ENCODE data around the gene PLIN3.
A peak's percentile ranks its signal among the peaks of the same experiment; 100 is the strongest.
"Not testable (repeated sequence)": the region's sequence is repeated elsewhere in the genome, so short reads cannot be mapped to it uniquely, and the experiment has no call there.

PLIN3 gene

DNA sequence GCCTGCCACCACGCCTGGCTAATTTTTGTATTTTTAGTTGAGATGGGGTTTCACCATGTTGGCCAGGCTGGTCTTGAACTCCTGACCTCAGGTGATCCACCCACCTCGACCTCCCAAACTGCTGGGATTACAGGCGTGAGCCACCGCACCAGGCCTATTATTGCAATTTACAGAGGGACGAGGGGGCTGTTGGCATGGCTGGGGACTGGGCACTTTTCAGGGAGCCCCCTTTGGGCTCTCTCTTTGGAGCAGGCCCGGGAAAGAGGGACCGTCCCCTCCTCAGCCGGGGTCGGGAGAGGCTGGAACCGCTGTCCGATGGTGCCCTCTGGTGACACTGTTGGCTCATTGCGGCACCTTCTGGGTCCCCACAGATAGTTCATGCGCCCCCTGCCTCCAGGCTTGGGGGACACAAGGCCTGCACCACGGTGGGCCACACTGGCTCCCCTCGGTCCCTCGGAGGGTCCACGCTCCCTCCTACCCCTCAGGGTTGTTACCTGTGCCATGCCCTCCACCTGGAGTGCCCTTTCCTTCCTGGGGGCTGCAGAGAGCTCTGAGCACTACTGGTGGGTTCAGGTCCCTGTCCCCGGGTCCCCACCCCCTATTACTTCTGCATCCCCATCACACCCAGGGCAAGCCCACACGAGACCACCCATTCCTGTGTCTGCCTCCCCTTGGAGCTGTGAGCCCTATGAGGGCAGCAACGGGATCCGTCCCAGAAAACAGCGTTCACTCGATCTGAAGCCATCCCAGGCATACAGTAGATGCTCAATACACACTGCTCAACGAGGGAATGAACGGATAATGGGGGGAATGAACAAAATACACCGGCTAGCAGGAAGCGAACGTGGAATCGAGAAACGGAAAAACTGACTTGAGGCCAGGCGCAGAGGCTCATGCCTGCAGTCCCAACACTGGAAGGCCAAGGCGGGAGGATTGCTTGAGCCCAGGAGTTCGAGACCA is 63.5 kb downstream of the PLIN3 start:
- DNase-seq (ENCODE audit: low read depth), result no peak
- TF ChIP-seq, protein P1, sequence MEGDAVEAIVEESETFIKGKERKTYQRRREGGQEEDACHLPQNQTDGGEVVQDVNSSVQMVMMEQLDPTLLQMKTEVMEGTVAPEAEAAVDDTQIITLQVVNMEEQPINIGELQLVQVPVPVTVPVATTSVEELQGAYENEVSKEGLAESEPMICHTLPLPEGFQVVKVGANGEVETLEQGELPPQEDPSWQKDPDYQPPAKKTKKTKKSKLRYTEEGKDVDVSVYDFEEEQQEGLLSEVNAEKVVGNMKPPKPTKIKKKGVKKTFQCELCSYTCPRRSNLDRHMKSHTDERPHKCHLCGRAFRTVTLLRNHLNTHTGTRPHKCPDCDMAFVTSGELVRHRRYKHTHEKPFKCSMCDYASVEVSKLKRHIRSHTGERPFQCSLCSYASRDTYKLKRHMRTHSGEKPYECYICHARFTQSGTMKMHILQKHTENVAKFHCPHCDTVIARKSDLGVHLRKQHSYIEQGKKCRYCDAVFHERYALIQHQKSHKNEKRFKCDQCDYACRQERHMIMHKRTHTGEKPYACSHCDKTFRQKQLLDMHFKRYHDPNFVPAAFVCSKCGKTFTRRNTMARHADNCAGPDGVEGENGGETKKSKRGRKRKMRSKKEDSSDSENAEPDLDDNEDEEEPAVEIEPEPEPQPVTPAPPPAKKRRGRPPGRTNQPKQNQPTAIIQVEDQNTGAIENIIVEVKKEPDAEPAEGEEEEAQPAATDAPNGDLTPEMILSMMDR (IDR thresholded peaks at IDR 0.05; ENCODE audit: control insufficient read depth, insufficient read depth, low read depth, low read length, missing control alignments), result peak; percentile 80
- no peak overlapping the region for H3K4me3 ChIP-seq (ENCODE audit: control insufficient read depth, low read depth, low read length)

GRCh38 chr19:4802711-4803110 is 64.8 kb downstream of the PLIN3 start:
- H3K4me3 ChIP-seq (ENCODE audit: control insufficient read depth, low read depth, low read length), result no peak overlapping the region
- DNase-seq (ENCODE audit: low read depth), result no peak
- TF ChIP-seq, protein P1 (IDR thresholded peaks at IDR 0.05; ENCODE audit: control insufficient read depth, insufficient read depth, low read depth, low read length, missing control alignments), result no peak

DNA sequence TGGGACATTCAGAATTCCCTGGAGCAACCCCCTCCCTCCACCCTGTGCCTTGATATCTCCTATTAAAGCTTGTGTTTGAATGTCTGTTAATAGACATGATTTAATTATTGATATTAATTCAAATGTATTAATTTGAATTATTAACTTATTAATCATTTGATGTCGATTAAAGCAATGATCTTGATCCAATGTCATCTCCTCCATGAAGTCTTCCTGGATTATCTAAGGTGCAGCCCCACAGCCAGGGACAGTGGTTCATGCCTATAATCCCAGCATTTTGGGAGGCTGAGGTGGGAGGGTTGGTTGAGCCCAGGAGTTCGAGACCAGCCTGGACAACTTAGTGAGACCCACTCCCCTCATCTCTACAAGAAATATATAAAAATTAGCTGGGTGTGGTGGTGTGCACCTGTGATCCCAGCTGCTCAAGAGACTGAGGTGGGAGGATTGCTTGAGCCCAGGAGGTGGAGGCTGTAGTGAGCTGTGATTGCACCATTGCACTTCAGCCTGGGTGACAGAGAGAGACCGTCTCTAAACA is 66.3 kb downstream of the PLIN3 start:
- TF ChIP-seq, protein P1 (IDR thresholded peaks at IDR 0.05; ENCODE audit: control insufficient read depth, insufficient read depth, low read depth, low read length, missing control alignments), result no peak
- no peak overlapping the region for H3K4me3 ChIP-seq (ENCODE audit: control insufficient read depth, low read depth, low read length)
- no peak for DNase-seq (ENCODE audit: low read depth)

DNA sequence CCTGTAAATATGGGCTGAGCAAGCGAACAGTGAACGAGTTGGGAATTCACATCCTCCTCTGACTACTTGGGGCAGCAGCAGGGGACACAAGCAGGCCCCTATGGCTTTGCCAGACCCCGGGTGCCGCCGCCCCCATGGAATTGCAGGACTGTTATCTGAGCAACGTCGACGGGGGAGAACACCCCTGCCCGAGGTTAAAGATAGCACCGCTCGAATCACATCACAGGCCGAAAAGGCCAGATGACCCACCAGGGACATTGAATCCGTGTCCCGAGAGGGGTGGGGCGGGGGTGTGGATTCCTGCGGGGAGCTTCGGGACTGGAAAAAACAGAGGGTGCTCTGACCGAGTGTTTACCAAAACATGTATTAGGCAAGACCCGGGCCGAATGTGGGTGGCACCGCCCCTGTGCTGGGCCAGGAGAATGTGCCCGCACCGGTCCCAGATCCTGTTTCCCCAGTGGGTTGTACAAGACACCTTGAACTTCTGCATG is 66.8 kb downstream of the PLIN3 start:
- TF ChIP-seq, protein P1 (IDR thresholded peaks at IDR 0.05; ENCODE audit: control insufficient read depth, insufficient read depth, low read depth, low read length, missing control alignments), result no peak
- DNase-seq (ENCODE audit: low read depth), result no peak
- no peak overlapping the region for H3K4me3 ChIP-seq (ENCODE audit: control insufficient read depth, low read depth, low read length)

DNA sequence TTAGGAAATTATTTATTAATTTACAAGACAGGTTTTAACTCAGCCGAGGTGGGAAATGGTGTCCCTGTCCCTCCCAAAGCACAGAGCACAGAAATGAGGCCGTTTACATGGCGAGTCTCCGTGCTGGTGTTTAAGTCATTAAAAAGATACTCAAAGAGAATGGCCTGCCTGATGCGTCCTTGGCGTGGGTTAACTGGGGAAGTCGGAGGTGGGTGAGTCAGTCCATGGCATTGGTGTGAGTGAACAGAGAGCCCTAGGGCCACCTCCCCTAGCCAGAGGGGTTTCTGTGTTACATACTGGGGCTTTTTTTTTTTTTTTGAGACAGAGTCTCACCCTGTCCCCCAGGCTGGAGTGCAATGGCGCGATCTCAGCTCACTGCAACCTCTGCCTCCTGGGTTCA is 72.1 kb downstream of the PLIN3 start:
- TF ChIP-seq, protein P1 (IDR thresholded peaks at IDR 0.05; ENCODE audit: control insufficient read depth, insufficient read depth, low read depth, low read length, missing control alignments), result no peak
- no peak overlapping the region for H3K4me3 ChIP-seq (ENCODE audit: control insufficient read depth, low read depth, low read length)
- DNase-seq (ENCODE audit: low read depth), result no peak

- TF ChIP-seq, protein P1 (IDR thresholded peaks at IDR 0.05; ENCODE audit: control insufficient read depth, insufficient read depth, low read depth, low read length, missing control alignments), result no peak
- H3K4me3 ChIP-seq (ENCODE audit: control insufficient read depth, low read depth, low read length), result no peak overlapping the region
- no peak for DNase-seq (ENCODE audit: low read depth)
Measured at GRCh38 chr19:4794971-4795370, 72.5 kb downstream of the PLIN3 start.

GRCh38 chr19:4793278-4793677 is 74.2 kb downstream of the PLIN3 start:
- DNase-seq (ENCODE audit: low read depth); H3K4me3 ChIP-seq (ENCODE audit: control insufficient read depth, low read depth, low read length): not testable (repeated sequence)

DNA sequence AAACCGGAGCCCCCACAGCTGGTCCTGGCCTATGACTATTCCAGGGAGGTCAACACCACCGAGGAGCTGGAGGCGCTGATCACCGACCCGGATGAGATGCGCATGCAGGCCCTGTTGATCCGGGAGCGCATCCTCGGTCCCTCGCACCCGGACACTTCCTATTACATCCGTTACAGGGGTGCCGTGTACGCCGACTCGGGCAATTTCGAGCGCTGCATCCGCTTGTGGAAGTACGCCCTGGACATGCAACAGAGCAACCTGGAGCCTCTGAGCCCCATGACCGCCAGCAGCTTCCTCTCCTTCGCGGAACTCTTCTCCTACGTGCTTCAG is 74.6 kb downstream of the PLIN3 start:
- not testable (repeated sequence) for DNase-seq (ENCODE audit: low read depth)
- peak overlapping the region; percentile 75 for H3K4me3 ChIP-seq (ENCODE audit: control insufficient read depth, low read depth, low read length)

- not testable (repeated sequence) for DNase-seq (ENCODE audit: low read depth)
Measured at GRCh38 chr19:4792019-4792865, 75.2 kb downstream of the PLIN3 start.

More at GRCh38 chr19:4792019-4792865, 75.2 kb downstream of the PLIN3 start:
- H3K4me3 ChIP-seq (ENCODE audit: control insufficient read depth, low read depth, low read length), result peak overlapping the region; percentile 75
